BE2C (cell line): ENCODE data around the gene ZBED2.

Experiments used
- DNase-seq: peaks from one replicate; pipeline ENCODE4 v3.0.0-alpha.2; 2020
- H3K27me3 ChIP-seq: fragments of 250-450 bp; sonication (Bioruptor Pico); 2 replicates; pipeline ENCODE4 v1.5.1; 2020; ENCODE audit warnings: mild to moderate bottlenecking
- H3K36me3 ChIP-seq: fragments of 250-450 bp; sonication (Bioruptor Pico); 2 replicates; pipeline ENCODE4 v1.5.1; 2020; ENCODE audit warnings: mild to moderate bottlenecking
- H3K4me1 ChIP-seq: fragments of 250-450 bp; sonication (Bioruptor Pico); 2 replicates; pipeline ENCODE4 v1.5.1; 2020
- H3K4me3 ChIP-seq: 2 replicates; pipeline ENCODE4 v1.5.1; 2011; ENCODE audit warnings: low read depth, low read length
- H3K9me3 ChIP-seq: fragments of 250-450 bp; sonication (Bioruptor Pico); 2 replicates; pipeline ENCODE4 v1.5.1; 2020
- TF ChIP-seq, protein P1 (sequence below): IDR thresholded peaks from 2 replicates; pipeline ENCODE4 v1.5.1; 2012; ENCODE audit warnings: mild to moderate bottlenecking, low read depth, low read length

The ZBED2 gene

GRCh38 chr3:111615880-111616279, 20.7 kb upstream of the ZBED2 start:
- H3K4me1 ChIP-seq: no peaks in the 10 kb centered on the region
- no peak overlapping the region for H3K4me3 ChIP-seq
- H3K27me3 ChIP-seq: peaks cover 3% of the 10 kb centered on the region; the same call in 1 of the 2 replicates
- no peaks in the 10 kb centered on the region; the same call in 1 of the 2 replicates for H3K9me3 ChIP-seq
- DNase-seq: no peak
- no peaks in the 10 kb centered on the region for H3K36me3 ChIP-seq
- TF ChIP-seq, protein P1, sequence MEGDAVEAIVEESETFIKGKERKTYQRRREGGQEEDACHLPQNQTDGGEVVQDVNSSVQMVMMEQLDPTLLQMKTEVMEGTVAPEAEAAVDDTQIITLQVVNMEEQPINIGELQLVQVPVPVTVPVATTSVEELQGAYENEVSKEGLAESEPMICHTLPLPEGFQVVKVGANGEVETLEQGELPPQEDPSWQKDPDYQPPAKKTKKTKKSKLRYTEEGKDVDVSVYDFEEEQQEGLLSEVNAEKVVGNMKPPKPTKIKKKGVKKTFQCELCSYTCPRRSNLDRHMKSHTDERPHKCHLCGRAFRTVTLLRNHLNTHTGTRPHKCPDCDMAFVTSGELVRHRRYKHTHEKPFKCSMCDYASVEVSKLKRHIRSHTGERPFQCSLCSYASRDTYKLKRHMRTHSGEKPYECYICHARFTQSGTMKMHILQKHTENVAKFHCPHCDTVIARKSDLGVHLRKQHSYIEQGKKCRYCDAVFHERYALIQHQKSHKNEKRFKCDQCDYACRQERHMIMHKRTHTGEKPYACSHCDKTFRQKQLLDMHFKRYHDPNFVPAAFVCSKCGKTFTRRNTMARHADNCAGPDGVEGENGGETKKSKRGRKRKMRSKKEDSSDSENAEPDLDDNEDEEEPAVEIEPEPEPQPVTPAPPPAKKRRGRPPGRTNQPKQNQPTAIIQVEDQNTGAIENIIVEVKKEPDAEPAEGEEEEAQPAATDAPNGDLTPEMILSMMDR: no peak

DNA sequence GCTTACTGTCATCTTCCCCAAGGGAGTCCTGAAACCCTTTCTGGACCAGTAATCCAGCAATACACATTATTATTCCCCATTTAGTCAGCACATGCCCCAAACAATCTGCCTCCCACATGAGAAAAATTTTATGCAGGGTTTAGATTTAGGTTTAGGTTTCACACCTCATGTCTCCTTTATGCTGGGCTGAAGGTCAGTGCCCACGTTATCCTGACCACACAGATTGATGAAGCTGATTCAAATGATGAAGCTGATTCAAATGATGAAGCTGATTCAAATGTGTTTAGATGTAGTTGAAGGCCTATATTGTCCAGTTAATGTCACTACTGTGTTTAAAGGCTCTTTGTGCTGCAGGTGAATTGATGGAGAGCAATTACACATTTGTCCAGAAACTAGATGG, 18.1 kb upstream of the ZBED2 start:
- no peaks in the 10 kb centered on the region for H3K36me3 ChIP-seq
- H3K9me3 ChIP-seq: no peaks in the 10 kb centered on the region; the same call in 1 of the 2 replicates
- TF ChIP-seq, protein P1: no peak
- 0 out of 2 replicates have a peak, but pooled peaks cover 8% of the 10 kb centered on the region for H3K27me3 ChIP-seq
- H3K4me3 ChIP-seq: no peak overlapping the region
- H3K4me1 ChIP-seq: no peaks in the 10 kb centered on the region
- no peak for DNase-seq

DNA sequence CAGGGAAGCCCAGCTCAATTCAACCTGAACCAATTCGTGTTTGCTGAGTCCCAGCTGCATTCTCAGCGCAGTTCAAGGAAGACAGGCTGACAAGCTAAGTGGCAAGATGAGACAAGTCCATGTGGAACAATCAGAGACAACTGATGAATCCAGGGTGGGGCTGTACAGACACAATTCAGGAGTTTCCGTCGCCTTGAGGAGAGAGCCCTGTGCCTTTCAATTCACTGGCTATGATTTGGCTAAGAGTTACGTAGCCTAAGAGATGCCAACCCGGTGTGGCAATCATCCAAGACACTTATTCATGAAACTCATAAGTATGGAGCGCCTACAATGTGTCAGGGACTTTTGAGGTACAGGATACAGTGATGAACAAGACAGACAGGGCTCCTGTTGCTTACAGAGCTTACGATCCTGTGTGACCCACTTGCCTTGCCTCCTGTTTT, 15.5 kb upstream of the ZBED2 start:
- no peak overlapping the region for H3K4me3 ChIP-seq
- 0 out of 2 replicates have a peak, but pooled peaks cover 7% of the 10 kb centered on the region for H3K27me3 ChIP-seq
- no peaks in the 10 kb centered on the region; the same call in 1 of the 2 replicates for H3K9me3 ChIP-seq
- H3K36me3 ChIP-seq: no peaks in the 10 kb centered on the region
- TF ChIP-seq, protein P1: no peak
- no peaks in the 10 kb centered on the region for H3K4me1 ChIP-seq
- no peak for DNase-seq

- no peak for DNase-seq
- Histone ChIP-seq H3K36me3 (no peaks in the 10 kb centered on the region), H3K4me1 (no peaks in the 10 kb centered on the region), H3K4me3 (no peak overlapping the region), H3K9me3 (no peaks in the 10 kb centered on the region; the same call in 1 of the 2 replicates), H3K27me3 (0 out of 2 replicates have a peak, but pooled peaks cover 5% of the 10 kb centered on the region)
- TF ChIP-seq, protein P1: no peak
Measured at GRCh38 chr3:111610189-111610588, 15.0 kb upstream of the ZBED2 start.

GRCh38 chr3:111609700-111610099, 14.6 kb upstream of the ZBED2 start:
- H3K9me3 ChIP-seq: no peaks in the 10 kb centered on the region; the same call in 1 of the 2 replicates
- H3K36me3 ChIP-seq: no peaks in the 10 kb centered on the region
- H3K4me1 ChIP-seq: no peaks in the 10 kb centered on the region
- TF ChIP-seq, protein P1: no peak
- 0 out of 2 replicates have a peak, but pooled peaks cover 5% of the 10 kb centered on the region for H3K27me3 ChIP-seq
- no peak for DNase-seq
- H3K4me3 ChIP-seq: no peak overlapping the region

DNA sequence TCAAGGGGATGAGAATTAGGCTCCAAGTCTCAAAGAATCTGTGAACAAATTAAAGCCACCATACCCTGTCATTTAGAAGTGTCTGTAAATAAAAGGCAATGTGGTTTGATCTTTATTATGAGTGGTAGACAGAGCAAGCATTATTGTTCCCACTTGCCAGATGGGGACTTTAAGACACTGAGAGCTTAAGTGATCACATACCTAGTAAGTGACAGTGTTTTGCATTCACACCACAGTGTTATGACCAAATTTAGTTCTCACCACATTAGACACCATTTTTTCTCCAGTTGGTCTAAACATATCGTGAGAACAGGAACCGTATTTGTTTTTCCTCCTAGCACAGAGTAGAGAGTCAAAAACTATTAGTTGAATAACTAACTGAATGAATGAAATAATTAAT, 13.2 kb upstream of the ZBED2 start:
- no peak overlapping the region for H3K4me3 ChIP-seq
- no peak for DNase-seq
- H3K9me3 ChIP-seq: no peaks in the 10 kb centered on the region; the same call in 1 of the 2 replicates
- no peaks in the 10 kb centered on the region for H3K36me3 ChIP-seq
- TF ChIP-seq, protein P1: no peak
- 0 out of 2 replicates have a peak, but pooled peaks cover 5% of the 10 kb centered on the region for H3K27me3 ChIP-seq
- H3K4me1 ChIP-seq: no peaks in the 10 kb centered on the region
